Measurements from ENCODE around the gene NR3C1. TPM values are rescaled to one million over a fixed set of nuclear protein-coding genes. Genes with fewer than 3 reads are reported as not detected.

Gene NR3C1
- 21.7 to 31.5 TPM (median 26.7 TPM) in 5 replicates for total RNA-seq (2022; extraction: Qiagen RNA extraction)

GRCh38 chr5:143403593-143404415 is at the start of gene NR3C1:
Gene NR3C1 (minus strand): TSS chr5:143403686. CDS start chr5:143400839, 2,847 bp downstream.

All from A549 treated with dexamethasone at 1 μM for 4 hours (cell line).